GM19238 (cell line): ENCODE measurements around the gene SCP2.
"Not testable (repeated sequence)": the region's sequence is repeated elsewhere in the genome, so short reads cannot be mapped to it uniquely, and the experiment has no call there.

Source experiments
- DNase-seq: peaks from one replicate; pipeline ENCODE4 v3.0.0; 2011; ENCODE audit warnings: low spot score; ENCODE audit not compliant: insufficient read length

The SCP2 gene

DNA sequence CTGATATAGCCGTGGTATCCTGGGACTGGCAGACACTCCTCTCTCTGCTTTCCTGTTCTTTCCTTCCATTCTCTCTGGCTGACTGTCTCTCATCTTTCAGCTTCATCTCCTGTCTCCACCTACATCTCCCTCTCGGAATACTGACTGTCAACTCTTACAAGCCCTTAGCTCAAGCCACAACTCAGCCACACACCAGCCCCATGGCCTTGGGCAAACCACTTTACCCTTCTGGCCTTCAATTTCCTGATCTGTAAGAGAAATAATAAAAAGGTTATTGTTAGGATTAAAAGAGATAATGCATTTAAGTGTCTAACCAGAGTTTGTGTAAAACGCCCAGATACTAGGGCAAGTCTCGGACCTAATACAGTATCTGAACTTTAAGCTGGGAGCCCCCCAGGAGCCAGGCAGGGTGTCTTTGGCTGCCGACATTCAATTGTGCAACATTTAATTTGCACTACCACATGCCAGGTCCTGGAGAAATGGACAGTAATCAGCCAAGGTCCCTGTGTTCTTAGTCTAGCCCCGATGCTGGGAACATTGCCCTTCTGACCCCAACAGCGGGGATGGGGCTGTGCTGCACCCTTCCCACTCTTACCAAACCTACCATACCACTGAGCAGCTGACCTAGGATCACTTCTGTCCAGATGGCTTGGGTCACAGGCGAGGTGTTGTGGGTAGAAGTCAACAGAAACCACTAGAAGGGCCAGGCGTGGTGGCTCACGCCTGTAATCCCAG lies 10.7 kb upstream of the SCP2 start:
- DNase-seq, result no peak

DNA sequence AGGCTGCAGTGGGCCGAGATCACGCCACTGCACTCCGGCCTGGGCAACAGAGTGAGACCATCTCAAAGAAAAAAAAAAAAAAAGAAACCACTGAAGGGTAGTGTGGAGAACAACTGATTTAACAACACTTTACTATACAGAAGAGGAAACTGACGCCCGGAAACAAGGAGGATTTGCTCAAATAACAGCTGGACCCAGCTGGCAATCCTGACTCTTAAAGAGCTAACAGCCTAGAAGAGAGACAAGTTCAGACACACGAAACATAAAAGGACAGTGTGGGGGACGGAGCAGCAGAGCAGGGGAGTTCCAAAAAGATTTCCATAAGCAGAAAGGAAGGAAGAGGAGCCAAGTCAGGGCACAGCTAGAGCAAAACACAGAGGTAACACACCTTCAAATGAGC lies 9.9 kb upstream of the SCP2 start:
- DNase-seq, result no peak

DNA sequence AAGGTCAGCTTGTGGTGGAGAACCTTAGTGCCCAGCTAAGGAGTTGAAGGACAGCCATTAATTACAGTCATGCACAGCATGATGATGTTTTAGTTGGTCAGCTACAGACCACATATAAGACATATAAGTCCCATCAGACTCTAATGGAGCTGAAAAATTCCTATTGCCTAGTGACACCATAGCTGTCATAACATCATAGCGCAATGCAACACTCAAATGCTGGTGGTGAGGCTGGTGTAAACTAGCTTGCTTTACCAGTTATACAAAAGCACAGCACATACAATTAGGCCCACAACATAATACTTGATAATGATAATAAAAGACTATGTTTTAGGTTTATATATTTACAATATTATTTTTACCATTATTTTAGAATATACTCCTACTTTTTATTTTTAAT lies 9.5 kb upstream of the SCP2 start:
- DNase-seq, result no peak

DNA sequence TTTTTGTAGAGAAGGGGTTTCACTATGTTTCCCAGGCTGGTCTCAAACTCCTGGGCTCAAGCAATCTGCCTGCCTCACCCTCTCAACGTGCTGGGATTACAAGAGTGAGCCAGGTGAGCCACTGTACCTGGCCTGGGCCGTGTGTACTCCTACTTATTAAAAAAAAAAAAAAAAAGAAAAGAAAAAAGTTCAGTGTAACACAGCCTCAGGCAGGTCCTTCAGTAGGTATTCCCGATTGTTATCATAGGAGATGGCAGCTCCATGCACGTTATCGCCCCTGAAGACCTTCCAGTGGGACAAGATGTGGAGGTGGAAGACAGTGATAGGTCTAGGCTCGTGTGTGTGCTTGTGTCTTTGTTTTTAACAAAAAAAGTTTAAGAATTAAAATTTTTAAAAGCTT lies 8.9 kb upstream of the SCP2 start:
- no peak for DNase-seq

DNA sequence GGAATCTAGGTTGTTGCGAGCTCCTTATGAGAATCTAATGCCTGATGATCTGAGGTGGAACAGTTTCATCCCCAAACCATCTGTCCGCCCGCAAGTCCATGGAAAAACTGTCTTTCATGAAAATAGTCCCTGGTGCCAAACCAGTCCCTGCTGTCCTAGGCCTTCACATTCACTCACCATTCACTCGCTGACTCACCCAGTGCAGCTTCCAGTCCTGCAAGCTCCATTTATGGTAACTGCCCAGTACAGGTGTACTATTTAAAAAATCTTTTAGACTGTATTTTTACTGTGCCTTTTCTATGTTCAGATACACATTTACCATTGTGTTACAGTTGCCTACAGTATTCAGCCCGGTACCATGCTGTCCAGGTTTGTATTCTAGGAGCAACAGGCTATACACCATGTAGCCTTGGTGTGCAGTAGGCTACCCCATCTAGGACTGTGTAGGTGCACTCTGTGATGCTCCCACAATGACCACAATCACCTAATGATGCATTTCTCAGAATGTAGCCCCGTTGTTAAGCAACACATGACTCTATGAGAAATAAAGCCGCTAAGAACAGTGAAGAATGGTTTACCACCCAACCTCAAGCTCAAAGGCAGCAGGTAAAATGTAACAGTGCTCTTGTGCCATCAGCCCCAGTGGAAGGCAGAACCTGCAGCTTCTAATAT lies 7.9 kb upstream of the SCP2 start:
- no peak for DNase-seq

DNA sequence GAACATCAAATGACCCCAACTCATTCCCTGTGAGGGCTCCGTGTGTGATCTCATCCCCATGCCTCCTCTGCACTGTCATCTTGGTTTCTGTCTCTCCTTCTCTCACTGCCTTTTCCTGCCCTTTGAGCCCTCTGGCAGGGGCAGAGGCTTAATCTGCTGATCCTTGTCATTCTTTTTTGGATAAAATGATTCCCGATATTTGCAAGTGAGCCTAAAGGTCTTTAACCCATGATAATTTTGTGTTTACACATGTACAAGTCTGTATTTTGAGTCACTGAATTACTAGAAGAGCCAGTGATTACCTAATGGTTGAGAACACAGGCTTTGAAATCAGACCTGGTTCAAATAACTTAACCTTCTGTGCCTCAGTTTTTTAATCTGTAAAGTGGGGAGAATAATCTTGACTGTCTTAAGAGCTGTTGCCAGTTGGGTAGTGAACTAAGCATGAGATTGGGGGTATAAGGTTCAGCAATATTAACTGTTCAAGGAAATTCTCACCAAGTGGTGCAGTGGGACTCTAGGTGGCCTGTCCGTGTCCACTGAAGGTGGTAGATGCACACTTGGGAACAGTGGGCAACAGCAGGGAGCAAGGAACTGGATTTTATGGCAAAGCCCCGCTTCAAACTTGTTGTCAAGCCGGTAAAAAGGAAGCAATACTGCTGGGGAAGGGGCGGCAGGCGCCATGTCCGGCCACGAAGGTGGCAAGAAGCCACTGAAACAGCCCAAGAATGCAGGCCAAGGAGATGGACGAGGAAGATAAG lies 7.2 kb upstream of the SCP2 start:
- no peak for DNase-seq

DNA sequence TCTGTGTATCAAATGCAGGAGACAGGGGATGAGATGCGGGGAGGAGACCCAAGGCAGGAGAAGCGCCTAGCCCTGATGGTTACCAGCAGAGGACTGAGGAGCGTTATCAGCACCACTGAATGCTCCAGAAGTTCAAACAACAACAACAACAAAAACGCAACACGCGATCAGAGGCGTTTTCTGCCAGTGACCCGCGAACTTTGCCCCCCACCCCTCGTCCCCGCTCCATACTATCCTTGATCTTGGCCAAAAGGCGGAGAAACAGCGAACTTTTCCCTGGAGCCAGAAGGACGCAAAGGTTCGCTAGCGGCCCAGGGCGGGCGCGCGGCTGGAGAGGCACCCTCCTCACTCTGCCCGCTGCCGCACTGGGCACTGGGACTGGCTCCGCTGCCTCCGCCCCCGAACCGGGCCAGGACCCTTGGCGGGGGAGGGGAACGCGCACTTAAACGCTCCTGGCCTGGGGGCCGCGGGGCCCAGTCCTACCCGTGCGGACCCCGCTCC lies 6.2 kb upstream of the SCP2 start:
- no peak for DNase-seq

DNA sequence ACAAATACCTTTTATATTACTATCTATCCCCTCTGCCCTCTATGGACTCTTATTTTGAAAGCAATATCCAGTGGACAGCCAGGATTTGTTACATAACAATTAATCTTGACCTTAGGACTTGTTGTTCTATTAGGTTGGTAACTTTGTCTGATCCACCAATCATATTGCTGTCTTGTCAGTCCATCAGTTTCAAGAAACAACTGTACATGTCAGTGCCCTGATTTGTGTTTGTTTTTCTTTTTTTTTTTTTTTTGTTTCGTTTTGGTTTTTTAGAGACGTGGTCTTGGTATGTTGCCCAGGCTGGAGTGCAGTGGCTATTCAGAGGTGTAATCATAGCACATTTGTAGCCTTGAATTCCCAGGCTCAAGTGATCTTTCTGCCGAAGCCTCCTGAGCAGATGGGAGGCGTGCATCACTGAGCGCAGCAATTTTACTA lies 1.5 kb upstream of the SCP2 start:
- no peak for DNase-seq

DNA sequence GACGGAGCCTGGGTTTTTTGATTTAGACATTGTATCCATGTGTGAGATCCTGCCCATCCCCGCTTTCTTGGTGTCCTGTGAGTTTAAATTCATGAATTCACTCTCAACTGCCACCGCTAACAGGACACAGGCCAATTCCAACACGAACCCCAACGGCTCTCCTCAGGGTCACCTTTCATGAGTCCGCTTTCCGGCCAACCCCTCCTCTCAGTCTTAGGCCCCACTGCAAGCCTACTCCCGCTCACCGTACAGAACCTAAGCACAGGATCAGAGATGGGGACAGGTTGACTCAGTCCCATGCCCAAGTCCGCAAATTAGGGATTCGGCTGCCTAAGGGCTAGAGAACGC lies 238 bp upstream of the SCP2 start:
- no peak for DNase-seq

DNA sequence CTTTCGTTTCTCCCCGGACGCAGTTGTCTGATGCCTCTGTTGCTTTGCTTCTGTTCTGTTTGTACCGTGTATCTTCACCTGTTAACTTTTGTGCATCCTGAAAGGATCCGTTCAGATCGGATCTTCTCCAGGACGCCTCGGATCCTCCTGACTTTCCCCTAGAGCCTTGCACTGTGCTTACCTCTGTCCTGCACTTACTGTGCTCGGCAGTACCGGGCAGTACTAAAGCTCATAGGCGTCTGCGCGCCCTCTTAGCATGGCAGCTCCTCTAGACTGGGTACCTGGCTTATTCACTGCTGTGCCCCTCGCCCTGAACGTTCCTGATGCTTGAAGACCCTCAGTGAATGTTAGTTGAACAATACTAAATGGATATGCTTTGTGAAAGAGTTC lies 934 bp downstream of the SCP2 start:
- DNase-seq, result no peak

DNA sequence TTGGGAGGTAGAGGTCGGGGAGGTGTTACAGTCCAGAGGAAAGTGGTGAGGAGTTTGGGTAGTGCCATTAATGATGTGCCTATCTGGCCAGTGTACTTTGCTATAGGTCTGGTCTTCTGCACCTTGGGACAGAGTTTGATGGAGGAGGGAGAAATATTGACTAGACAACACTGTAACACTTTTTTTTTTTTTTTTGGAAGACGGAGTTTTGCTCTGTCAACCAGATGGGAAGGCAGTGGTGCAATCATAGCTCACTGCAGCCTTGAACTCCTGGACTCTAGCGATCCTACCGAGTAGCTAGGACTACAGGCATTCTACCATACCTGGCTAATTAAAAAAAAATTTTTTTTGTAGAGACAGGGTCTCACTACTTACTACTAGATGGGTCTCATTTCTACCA lies 1.9 kb downstream of the SCP2 start:
- DNase-seq, result no peak

DNA sequence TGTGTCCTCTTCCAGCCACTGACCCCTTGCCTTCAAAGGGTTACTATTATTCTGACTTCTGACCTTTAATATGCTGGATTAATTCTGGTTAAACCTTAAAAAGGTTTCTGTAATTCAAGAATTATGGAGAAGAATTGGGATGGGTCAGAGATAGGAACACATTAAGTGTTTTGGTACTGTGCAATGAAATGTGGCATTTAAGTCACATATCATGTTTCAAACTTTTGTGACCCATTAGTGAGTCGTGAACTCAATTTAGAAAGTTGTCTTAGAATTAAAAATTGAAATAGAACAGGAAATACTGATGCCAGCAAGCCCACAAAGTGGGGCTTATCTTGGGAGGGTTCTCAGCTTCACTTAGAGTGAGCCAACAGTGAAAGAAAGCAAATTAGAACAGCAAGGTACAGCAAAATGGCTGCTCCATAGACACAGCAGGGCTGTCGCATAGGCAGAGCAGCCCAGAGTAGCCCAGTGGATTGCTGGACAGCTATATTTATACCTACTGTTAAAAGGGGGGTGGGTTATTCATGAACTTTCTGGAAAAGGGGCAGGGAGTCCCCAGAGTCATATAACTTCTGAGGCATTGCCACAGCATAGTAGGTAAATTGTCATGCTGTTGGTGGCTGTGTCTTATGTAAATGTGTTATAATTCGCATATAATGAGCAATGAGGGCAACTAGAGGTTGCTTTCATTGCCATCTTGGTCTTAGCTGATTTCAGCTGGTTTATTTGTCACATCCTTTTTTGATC lies 10.5 kb downstream of the SCP2 start:
- no peak for DNase-seq

DNA sequence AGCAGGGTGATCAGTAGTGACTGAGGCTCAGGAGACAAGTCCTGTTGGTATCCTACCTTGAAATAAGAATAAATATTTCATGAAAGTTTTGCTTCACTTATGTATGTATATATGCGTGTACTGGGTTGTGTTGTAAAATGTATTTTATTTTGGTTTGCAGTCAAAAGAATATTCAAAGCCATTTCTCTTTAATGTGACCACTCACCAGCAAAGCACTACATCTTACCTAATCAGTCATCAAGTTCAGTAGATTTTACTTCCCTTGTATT lies 11.0 kb downstream of the SCP2 start:
- no peak for DNase-seq

DNA sequence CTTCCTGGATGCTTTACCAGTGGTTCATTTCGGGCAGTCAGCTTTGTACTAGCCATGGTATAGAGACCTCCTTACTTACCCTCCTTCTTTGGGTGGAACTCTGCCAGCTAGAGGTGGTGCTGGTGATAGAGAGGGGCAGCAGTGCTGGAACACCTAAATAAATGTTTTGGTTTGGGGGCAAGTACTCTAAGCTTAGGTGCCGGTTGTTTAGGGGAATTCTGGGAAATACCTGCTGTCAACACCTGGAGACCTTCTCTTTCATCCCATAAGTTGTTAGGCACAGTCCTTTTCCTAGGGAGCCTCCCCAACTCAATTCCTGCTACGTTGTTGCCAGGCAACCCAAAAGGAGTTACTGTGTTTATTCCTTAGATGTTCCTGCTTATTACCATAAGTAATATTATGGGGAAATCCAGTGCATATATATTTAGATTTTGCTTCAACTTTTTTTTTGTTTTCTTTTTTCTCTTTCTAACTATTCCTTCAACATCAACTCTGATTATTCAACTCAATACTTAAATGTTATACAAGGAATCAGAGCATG lies 16.9 kb downstream of the SCP2 start:
- no peak for DNase-seq

DNA sequence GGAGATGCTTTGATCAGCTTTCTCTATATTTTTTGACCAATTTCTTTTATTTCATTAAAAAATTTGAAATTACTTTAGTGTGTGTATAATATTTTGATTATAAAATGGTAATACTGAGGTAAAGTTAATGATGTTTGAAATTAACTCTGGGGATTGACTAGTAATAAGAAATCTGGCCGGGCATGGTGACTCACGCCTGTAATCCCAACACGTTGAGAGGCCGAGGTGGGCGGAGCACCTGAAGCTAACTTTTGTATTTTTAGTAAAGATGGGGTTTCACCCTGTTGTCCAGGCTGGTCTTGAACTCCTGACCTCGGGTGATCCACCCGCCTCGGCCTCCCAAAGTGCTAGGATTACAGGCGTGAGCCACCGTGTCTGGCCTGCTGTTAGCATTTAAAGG lies 17.5 kb downstream of the SCP2 start:
- no peak for DNase-seq

DNA sequence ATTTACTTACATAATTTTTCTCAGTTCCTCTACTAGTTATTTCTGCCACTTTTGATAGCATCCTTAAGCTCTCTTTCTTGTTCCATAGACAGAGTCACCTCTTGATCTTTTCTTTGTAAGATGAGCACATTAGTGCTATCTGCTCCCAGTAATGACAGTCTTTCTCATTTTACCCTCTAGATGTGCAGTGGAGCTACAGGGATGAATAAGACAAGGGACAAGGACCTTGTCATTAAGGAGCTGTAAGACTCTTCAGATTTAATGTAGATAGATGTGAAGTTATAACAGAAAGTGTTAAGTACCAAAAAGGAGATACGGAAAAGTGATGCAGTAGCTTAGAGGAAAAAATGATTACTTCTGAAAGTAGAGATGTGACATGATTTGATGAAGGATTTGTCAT lies 20.4 kb downstream of the SCP2 start:
- DNase-seq, result no peak

DNA sequence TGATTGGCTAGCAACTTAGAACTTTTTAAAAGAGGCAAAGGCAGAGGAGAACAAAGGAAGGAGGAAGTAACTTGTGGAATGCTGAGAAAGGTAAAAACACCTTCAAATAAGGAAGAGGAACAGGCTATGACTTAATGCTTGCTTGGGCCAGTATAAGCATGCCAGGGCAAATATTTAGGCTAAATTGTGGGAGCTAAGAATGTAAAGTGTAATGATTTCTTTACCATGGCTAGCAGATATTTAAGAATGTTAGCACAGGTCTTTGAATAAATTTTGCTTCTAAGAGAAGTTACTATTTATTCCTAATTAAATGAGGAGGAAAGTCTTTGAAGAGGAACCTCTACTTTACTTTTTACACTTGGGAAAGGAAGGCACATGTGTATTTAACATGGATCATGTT lies 22.5 kb downstream of the SCP2 start:
- not testable (repeated sequence) for DNase-seq

DNA sequence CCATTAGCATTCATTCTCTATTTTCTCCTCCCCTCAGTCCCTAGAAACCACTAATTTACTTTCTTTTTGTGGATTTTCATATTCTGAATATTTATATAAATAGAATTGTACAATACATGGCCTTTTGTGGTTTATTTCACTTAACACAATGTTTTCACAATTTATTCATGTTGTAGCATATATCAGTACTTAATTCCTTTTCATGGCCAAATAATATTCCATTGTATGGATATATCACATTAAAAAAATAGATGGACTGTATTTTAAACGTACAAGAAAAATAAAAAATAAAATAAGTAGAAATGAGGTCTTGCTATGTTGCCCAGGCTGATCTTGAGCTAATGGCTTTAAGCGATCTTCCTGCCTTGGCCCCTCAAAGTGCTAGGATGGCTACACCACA lies 25.0 kb downstream of the SCP2 start:
- DNase-seq, result no peak

DNA sequence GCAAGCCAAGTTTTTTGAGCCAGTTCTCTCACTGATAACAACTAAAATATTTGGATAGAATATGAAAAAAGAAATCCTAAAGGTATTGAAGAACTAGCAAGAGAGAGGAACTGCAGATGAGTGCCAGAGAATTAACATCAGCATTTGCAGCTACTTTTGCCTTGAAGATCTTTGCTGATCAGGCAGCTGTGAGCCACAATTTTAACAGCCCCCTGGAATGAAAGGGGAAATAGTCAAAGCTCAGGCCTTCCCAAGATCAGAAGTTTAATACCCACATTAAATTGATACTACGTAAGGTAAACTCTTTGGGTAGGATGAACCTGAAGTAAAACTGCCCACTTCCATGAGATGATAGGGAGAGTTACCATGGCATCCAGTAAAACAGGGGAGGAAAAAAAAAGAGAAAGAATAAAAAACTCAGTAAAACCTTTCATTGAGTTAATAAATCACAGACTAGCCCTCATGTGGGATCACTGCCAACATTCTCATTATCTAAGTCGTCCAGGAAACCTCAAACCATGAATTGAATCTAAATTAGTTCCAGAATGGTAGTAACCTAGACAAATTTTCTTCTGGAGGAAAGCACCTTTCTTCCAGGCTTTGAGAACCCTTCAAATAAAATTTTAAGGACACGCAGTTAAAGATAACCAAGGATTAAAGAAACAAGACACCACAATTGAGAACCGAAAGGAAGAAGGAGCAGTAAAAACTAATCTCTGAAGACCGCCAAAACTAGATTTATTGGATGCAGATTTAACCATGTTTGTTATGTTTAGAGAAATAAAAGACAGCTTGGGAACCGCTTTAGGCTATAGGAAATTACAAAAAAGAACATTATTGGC lies 28.3 kb downstream of the SCP2 start:
- no peak for DNase-seq

DNA sequence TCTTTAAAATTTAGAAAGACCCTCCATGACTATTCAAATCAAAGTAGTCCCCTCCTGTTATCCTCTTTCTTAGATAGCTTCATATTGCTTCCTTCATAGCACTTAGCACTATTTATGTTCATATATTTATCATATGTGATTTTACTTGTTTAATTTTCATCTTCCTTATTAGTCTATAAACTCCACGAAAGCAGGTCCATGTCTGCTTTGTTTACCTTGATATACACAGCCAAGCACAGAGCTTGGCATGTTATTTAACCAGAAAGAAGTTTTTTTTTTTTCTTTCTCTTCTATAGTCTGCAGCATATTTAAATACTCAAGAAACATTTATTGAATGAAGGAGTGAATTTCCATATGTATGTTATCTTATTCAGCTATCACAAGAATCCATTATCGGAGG lies 36.0 kb downstream of the SCP2 start:
- no peak for DNase-seq

DNA sequence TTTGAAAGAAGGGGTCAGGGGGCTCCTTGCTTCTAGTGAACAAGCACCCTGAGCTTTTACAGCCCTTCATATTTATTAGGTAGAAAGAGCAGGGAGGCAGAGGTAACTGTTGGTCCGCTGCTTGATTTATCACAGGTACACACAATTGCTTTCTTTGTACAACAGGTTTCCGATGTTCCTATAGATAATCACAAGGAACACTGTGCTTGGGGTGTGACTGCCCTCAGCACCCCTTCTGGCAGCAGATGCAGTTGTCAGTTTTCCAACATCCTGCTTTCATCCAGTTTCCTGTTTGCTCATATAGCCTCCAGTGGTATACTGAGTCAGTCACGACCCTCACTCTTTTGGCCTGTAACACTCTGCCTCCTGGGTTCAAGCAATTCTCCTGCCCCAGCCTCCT lies 40.6 kb downstream of the SCP2 start:
- no peak for DNase-seq
